ENCODE results near the gene SGCD. TPM values are rescaled to one million over a fixed set of nuclear protein-coding genes. Genes with fewer than 3 reads are reported as not detected.

Gene SGCD
- total RNA-seq, 1 experiment from 2014 or later: not detected

GRCh38 chr5:156399323-156399722 lies 72.4 kb downstream of the SGCD start:
- no peak overlapping the region for H3K27ac ChIP-seq (ENCODE audit: low read length)
- CTCF ChIA-PET: no interaction called here
- no TSS peak for BruUV-seq (replicated peaks)
- H3K4me1 ChIP-seq (ENCODE audit: control insufficient read depth, insufficient read depth, low read length): no peaks in the 10 kb centered on the region
- H3K4me3 ChIP-seq (ENCODE audit: low read depth in 2 of 2, low read length in 2 of 2): no peak overlapping the region
- H3K36me3 ChIP-seq (ENCODE audit: control insufficient read depth, insufficient read depth, low read length): no peaks in the 10 kb centered on the region
- no peaks in the 10 kb centered on the region for H3K27me3 ChIP-seq (ENCODE audit: control insufficient read depth, insufficient read depth, low read length)
- H3K9me3 ChIP-seq (ENCODE audit: control insufficient read depth, insufficient read depth, low read depth, low read length): no peaks in the 10 kb centered on the region
- in situ Hi-C loops (cut with HindIII; ENCODE audit: low pct_unique_long_range_greater_than_20kb, low sequenced_read_pairs) (no loop called here), intact Hi-C loops (cut with micrococcal nuclease; ENCODE audit: unreplicated experiment) (no loop called here)
- POLR2A ChIA-PET: no interaction called here
- ATAC-seq: no peak
- no peak for DNase-seq (ENCODE audit: low read depth, low spot score)
- no peak for TF ChIP-seq SIN3A (IDR thresholded peaks at IDR 0.05; ENCODE audit: borderline replicate concordance, insufficient read depth, low read depth, low read length)
- TF ChIP-seq, protein P1, sequence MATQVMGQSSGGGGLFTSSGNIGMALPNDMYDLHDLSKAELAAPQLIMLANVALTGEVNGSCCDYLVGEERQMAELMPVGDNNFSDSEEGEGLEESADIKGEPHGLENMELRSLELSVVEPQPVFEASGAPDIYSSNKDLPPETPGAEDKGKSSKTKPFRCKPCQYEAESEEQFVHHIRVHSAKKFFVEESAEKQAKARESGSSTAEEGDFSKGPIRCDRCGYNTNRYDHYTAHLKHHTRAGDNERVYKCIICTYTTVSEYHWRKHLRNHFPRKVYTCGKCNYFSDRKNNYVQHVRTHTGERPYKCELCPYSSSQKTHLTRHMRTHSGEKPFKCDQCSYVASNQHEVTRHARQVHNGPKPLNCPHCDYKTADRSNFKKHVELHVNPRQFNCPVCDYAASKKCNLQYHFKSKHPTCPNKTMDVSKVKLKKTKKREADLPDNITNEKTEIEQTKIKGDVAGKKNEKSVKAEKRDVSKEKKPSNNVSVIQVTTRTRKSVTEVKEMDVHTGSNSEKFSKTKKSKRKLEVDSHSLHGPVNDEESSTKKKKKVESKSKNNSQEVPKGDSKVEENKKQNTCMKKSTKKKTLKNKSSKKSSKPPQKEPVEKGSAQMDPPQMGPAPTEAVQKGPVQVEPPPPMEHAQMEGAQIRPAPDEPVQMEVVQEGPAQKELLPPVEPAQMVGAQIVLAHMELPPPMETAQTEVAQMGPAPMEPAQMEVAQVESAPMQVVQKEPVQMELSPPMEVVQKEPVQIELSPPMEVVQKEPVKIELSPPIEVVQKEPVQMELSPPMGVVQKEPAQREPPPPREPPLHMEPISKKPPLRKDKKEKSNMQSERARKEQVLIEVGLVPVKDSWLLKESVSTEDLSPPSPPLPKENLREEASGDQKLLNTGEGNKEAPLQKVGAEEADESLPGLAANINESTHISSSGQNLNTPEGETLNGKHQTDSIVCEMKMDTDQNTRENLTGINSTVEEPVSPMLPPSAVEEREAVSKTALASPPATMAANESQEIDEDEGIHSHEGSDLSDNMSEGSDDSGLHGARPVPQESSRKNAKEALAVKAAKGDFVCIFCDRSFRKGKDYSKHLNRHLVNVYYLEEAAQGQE (IDR thresholded peaks at IDR 0.05; ENCODE audit: insufficient read depth in 1 of 2, low read depth in 2 of 2, low read length in 1 of 2): no peak
- TF ChIP-seq, protein P2, sequence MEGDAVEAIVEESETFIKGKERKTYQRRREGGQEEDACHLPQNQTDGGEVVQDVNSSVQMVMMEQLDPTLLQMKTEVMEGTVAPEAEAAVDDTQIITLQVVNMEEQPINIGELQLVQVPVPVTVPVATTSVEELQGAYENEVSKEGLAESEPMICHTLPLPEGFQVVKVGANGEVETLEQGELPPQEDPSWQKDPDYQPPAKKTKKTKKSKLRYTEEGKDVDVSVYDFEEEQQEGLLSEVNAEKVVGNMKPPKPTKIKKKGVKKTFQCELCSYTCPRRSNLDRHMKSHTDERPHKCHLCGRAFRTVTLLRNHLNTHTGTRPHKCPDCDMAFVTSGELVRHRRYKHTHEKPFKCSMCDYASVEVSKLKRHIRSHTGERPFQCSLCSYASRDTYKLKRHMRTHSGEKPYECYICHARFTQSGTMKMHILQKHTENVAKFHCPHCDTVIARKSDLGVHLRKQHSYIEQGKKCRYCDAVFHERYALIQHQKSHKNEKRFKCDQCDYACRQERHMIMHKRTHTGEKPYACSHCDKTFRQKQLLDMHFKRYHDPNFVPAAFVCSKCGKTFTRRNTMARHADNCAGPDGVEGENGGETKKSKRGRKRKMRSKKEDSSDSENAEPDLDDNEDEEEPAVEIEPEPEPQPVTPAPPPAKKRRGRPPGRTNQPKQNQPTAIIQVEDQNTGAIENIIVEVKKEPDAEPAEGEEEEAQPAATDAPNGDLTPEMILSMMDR (IDR thresholded peaks at IDR 0.05): no peak

DNA sequence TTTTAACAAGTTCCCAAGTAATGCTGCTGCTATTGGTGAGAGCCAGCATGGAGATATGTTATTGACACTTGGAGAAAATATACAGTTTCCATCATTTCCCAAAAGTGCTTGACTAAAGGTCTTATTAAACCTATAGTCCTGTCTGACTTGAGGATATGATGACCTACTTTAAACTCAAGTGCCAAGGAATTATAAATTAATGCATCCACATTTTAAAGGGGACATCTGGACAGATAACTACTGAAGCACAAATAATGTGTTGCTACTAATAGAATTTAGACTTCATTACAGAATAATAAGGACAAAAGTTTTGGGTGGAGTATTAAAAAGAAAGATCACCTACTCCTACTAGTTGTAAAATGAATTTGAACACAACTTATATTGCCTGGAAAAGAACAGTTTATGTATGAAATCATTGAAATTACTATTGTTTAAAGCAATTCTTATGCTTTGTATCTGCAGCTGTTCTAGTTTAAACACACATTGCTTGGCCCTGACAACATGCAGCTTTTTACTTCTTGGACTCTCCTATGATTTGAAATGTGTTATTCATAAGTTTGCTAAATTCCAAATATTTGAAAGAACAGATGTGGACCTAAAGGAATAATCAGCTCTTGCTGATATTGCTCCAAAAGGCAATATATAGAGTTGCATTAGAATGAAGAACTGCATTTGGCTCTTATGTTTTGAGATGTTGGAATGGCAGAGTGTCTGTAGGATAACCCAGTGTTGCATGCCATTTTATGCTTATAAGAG lies 73.4 kb downstream of the SGCD start:
- ATAC-seq: no peak
- Histone ChIP-seq H3K9me3 (ENCODE audit: control insufficient read depth, insufficient read depth, low read depth, low read length) (no peaks in the 10 kb centered on the region), H3K36me3 (ENCODE audit: control insufficient read depth, insufficient read depth, low read length) (no peaks in the 10 kb centered on the region), H3K27me3 (ENCODE audit: control insufficient read depth, insufficient read depth, low read length) (no peaks in the 10 kb centered on the region), H3K27ac (ENCODE audit: low read length) (no peak overlapping the region), H3K4me3 (ENCODE audit: low read depth in 2 of 2, low read length in 2 of 2) (no peak overlapping the region), H3K4me1 (ENCODE audit: control insufficient read depth, insufficient read depth, low read length) (no peaks in the 10 kb centered on the region)
- TF ChIP-seq, protein P2 (IDR thresholded peaks at IDR 0.05): no peak
- TF ChIP-seq TCF7L2 (IDR thresholded peaks at IDR 0.05; ENCODE audit: low read depth, low read length): no peak
- TF ChIP-seq POLR2AphosphoS5 (IDR thresholded peaks at IDR 0.05; ENCODE audit: low read depth, low read length): no peak
- TF ChIP-seq SIN3A (IDR thresholded peaks at IDR 0.05; ENCODE audit: borderline replicate concordance, insufficient read depth, low read depth, low read length): no peak
- TF ChIP-seq, protein P1 (IDR thresholded peaks at IDR 0.05; ENCODE audit: insufficient read depth in 1 of 2, low read depth in 2 of 2, low read length in 1 of 2): no peak
- no peak for DNase-seq (ENCODE audit: low read depth, low spot score)
- POLR2A ChIA-PET: no interaction called here
- intact Hi-C loops (cut with micrococcal nuclease; ENCODE audit: unreplicated experiment): no loop called here
- in situ Hi-C loops (cut with HindIII; ENCODE audit: low pct_unique_long_range_greater_than_20kb, low sequenced_read_pairs): no loop called here
- CTCF ChIA-PET: no interaction called here
- no TSS peak for BruUV-seq (replicated peaks)

Data from Panc1 (cell line).